B cell (primary cell): ENCODE data around the gene CCDC85C. TPM values are rescaled to one million over a fixed set of nuclear protein-coding genes. Genes with fewer than 3 reads are reported as not detected.

Source experiments
- ATAC-seq: fragments of 200-7000 bp; cut with Tn5 transposase; one replicate; pipeline ENCODE4 v1.10.0; 2021; ENCODE audit warnings: low read depth, mild to moderate bottlenecking, moderate number of reproducible peaks, moderate library complexity
- CTCF ChIA-PET: fragments of 350-600 bp; sonication (Branson Sonifier 250); formaldehyde crosslinking; loops from one replicate; lab custom pipeline; 2021; ENCODE audit warnings: antibody characterized with exemption, inconsistent platforms; lab: Charles Lee
- POLR2A ChIA-PET: fragments of 350-600 bp; sonication (Branson Sonifier 250); formaldehyde crosslinking; loops from one replicate; lab custom pipeline; 2021; ENCODE audit warnings: antibody characterized with exemption; lab: Charles Lee
- DNase-seq: peaks from one replicate; pipeline ENCODE4 v3.0.0; 2013
- H2AFZ ChIP-seq: 2 replicates; pipeline ENCODE4 v1.6.1; 2012; ENCODE audit warnings: mild to moderate bottlenecking, low read depth, low read length; ENCODE audit not compliant: insufficient read depth, poor library complexity, severe bottlenecking
- H3K27ac ChIP-seq, 2 donors: 1 replicate in 1 of 2; 2 replicates in 1 of 2; pipeline ENCODE4 v1.5.1; 2012 to 2013; ENCODE audit warnings: low read length in 2 of 2, mild to moderate bottlenecking in 2 of 2, moderate library complexity in 1 of 2
- H3K27me3 ChIP-seq, 4 experiments: fragments of 200-600 bp in 1 of 4; sonication (generic) in 1 of 4; replicated peaks in 1 of 4; 1 replicate in 2 of 4; 2 replicates in 2 of 4; pipeline versions ENCODE4 v1.6.1 to v1.7.0; 2013 to 2016; ENCODE audit warnings: low read length in 3 of 4, mild to moderate bottlenecking in 2 of 4, mixed read lengths in 1 of 4, moderate library complexity in 1 of 4; ENCODE audit not compliant: insufficient read depth in 4 of 4, control insufficient read depth in 3 of 4; ENCODE audit errors: control extremely low read depth in 1 of 4
- H3K36me3 ChIP-seq, 2 experiments: replicated peaks in 1 of 2; 1 replicate in 1 of 2; 2 replicates in 1 of 2; pipeline versions ENCODE4 v1.6.1 to v1.7.1; 2013; ENCODE audit warnings: low read length in 1 of 2; ENCODE audit not compliant: insufficient read depth in 2 of 2, control insufficient read depth in 1 of 2; ENCODE audit errors: control extremely low read depth in 1 of 2, extremely low read depth in 1 of 2
- H3K4me1 ChIP-seq, 2 donors: fragments of 200-600 bp in 1 of 2; sonication (generic) in 1 of 2; 1 replicate in 1 of 2; 2 replicates in 1 of 2; pipeline versions ENCODE4 v1.5.1 to v1.6.1; 2013 to 2017; ENCODE audit warnings: low read length in 2 of 2; ENCODE audit not compliant: control insufficient read depth in 2 of 2, insufficient read depth in 2 of 2
- H3K4me2 ChIP-seq: replicated peaks from 2 replicates; pipeline ENCODE3; 2012; ENCODE audit warnings: mild to moderate bottlenecking, low read depth, low read length; ENCODE audit not compliant: poor library complexity, severe bottlenecking
- H3K4me3 ChIP-seq, 5 experiments: fragments of 200-600 bp in 1 of 5; sonication (generic) in 1 of 5; 1 replicate in 3 of 5; 2 replicates in 2 of 5; pipeline versions ENCODE4 v1.5.1 to v1.7.0; 2011 to 2016; ENCODE audit warnings: low read length in 4 of 5, mild to moderate bottlenecking in 4 of 5, low read depth in 2 of 5, control low read depth in 1 of 5, moderate library complexity in 1 of 5; ENCODE audit not compliant: insufficient read depth in 1 of 5; ENCODE audit errors: control extremely low read depth in 1 of 5, extremely low read depth in 1 of 5
- H3K79me2 ChIP-seq: fragments of 200-600 bp; sonication (generic); one replicate; pipeline ENCODE4 v1.6.0; 2016; ENCODE audit warnings: low read length; ENCODE audit not compliant: control insufficient read depth, insufficient read depth
- H3K9ac ChIP-seq: fragments of 200-600 bp; sonication (generic); 2 replicates; pipeline ENCODE4 v1.6.1; 2017; ENCODE audit warnings: mild to moderate bottlenecking, low read length, moderate library complexity
- H3K9me3 ChIP-seq, 3 donors: one replicate each; pipeline versions ENCODE4 v1.6.1 to v1.7.1; 2013; ENCODE audit warnings: low read length in 2 of 3; ENCODE audit not compliant: control insufficient read depth in 2 of 3, insufficient read depth in 1 of 3; ENCODE audit errors: control extremely low read depth in 1 of 3
- H4K20me1 ChIP-seq: 2 replicates; pipeline ENCODE4 v1.6.0; 2012; ENCODE audit warnings: mild to moderate bottlenecking, low read length; ENCODE audit not compliant: insufficient read depth, control insufficient read depth, poor library complexity, severe bottlenecking
- H3K27ac Mint-ChIP-seq: one replicate; pipeline ENCODE4 v1.8.0; 2021; ENCODE audit warnings: mixed read lengths
- H3K27me3 Mint-ChIP-seq: one replicate; pipeline ENCODE4 v1.8.0; 2021; ENCODE audit warnings: mixed read lengths
- H3K4me1 Mint-ChIP-seq: one replicate; pipeline ENCODE4 v1.8.0; 2021; ENCODE audit warnings: mixed read lengths
- H3K4me3 Mint-ChIP-seq: one replicate; pipeline ENCODE4 v1.8.0; 2021; ENCODE audit warnings: mixed read lengths
- H3K9me3 Mint-ChIP-seq: one replicate; pipeline ENCODE4 v1.8.0; 2022; ENCODE audit warnings: mixed read lengths; ENCODE audit not compliant: insufficient read depth
- CTCF ChIP-seq: fragments of 200-600 bp; IDR thresholded peaks from one replicate; pipeline ENCODE4 v1.8.0; 2022; ENCODE audit warnings: antibody characterized with exemption, mild to moderate bottlenecking
- EZH2 ChIP-seq: IDR thresholded peaks from 2 replicates; pipeline ENCODE4 v1.6.1; 2012; ENCODE audit warnings: borderline replicate concordance, low read depth, mild to moderate bottlenecking, moderate library complexity, low read length; ENCODE audit not compliant: insufficient read depth, poor library complexity, severe bottlenecking
- WGBS: methylation state at CpG from one replicate; pipeline ENCODE4 v1.1.5; 2013; ENCODE audit warnings: missing lambda C conversion rate; ENCODE audit not compliant: insufficient coverage; 5-methylcytosine and 5-hydroxymethylcytosine counted together
- intact Hi-C: fragments of 100-400 bp; cut with micrococcal nuclease; formaldehyde crosslinking; loops from one replicate; pipeline ENCODE4 v1.10.0; 2022
- polyA plus RNA-seq: library from polyadenylated mRNA; depleted of rRNA; stranded (reverse); fragments of >200 nt; gene quantifications from 2 replicates; pipeline ENCODE4 v1.2.3, GENCODE V29; 2012
- total RNA-seq, 2 donors: library from RNA; stranded (reverse); fragments of 120-200 nt in 1 of 2; gene quantifications; 1 replicate in 1 of 2; 2 replicates in 1 of 2; pipeline versions ENCODE4 v1.2.3 to v1.2.4, GENCODE V29; 2013 to 2022

The CCDC85C gene
- total and polyA plus RNA-seq, 2 donors (not counting 1 experiment from before 2014, with no cell fraction given), result 0.52 to 2.7 TPM

- Histone ChIP-seq H3K4me2 (no peak overlapping the region), H3K27ac (no peak overlapping the region), H3K79me2 (peaks cover 46% of the 10 kb centered on the region), H3K4me1 (no peaks in the 10 kb centered on the region), H3K4me3 (no peak overlapping the region), H3K27me3 (no peaks in the 10 kb centered on the region), H4K20me1 (peaks cover 44% of the 10 kb centered on the region), H2AFZ (no peak overlapping the region), H3K9ac (no peak overlapping the region), H3K36me3 (peaks cover 18 to 39% of the 10 kb centered on the region in 2 experiments), H3K9me3 (no peaks in the 10 kb centered on the region)
- 94% methylated on average over 9 of the region's 9 CpGs for WGBS
- ChIA-PET POLR2A (no interaction called here), CTCF (no interaction called here)
- Mint-ChIP-seq H3K9me3 (no peaks in the 10 kb centered on the region), H3K27me3 (no peaks in the 10 kb centered on the region), H3K27ac (no peak overlapping the region), H3K4me1 (peaks cover 11% of the 10 kb centered on the region), H3K4me3 (no peak overlapping the region)
- no peak for DNase-seq
- intact Hi-C loops, result no loop called here
- no peak for TF ChIP-seq CTCF
- TF ChIP-seq EZH2, result no peak
- ATAC-seq, result no peak
Observed at GRCh38 chr14:99465288-99465687, 138.7 kb downstream of the CCDC85C start.

- H3K4me3 Mint-ChIP-seq, result no peak overlapping the region
- CTCF ChIA-PET, result no interaction called here
Observed at GRCh38 chr14:99463974-99464373, 140.0 kb downstream of the CCDC85C start.

More at GRCh38 chr14:99463974-99464373, 140.0 kb downstream of the CCDC85C start:
- Histone ChIP-seq H3K27ac (no peak overlapping the region), H3K4me2 (no peak overlapping the region), H3K4me1 (no peaks in the 10 kb centered on the region), H2AFZ (no peak overlapping the region), H3K9me3 (no peaks in the 10 kb centered on the region), H3K9ac (no peak overlapping the region), H4K20me1 (peaks cover 31% of the 10 kb centered on the region), H3K4me3 (no peak overlapping the region), H3K79me2 (peaks cover 33% of the 10 kb centered on the region), H3K36me3 (peaks cover 18 to 47% of the 10 kb centered on the region in 2 experiments), H3K27me3 (no peaks in the 10 kb centered on the region)
- no peak overlapping the region for H3K27ac Mint-ChIP-seq
- H3K9me3 Mint-ChIP-seq, result no peaks in the 10 kb centered on the region
- POLR2A ChIA-PET, result no interaction called here
- H3K4me1 Mint-ChIP-seq, result peaks cover 9% of the 10 kb centered on the region
- DNase-seq (no peak), ATAC-seq (no peak)
- 100% methylated on average over 1 of the region's 4 CpGs for WGBS
- H3K27me3 Mint-ChIP-seq, result no peaks in the 10 kb centered on the region
- intact Hi-C loops, result no loop called here
- no peak for TF ChIP-seq EZH2
